Testis (tissue), 3 donors: ENCODE data around the gene ACTA2. TPM values are rescaled to one million over a fixed set of nuclear protein-coding genes. Genes with fewer than 3 reads are reported as not detected.

ENCODE experiments used
- DNase-seq: peaks from one replicate; pipeline ENCODE4 v3.0.0-alpha.2; 2019
- H3K27ac ChIP-seq, 2 donors: fragments of 200-600 bp; sonication (generic); one replicate each; pipeline ENCODE4 v1.5.1; 2019
- H3K27me3 ChIP-seq: fragments of 200-600 bp; sonication (generic); one replicate; pipeline ENCODE4 v1.5.1; 2019
- H3K36me3 ChIP-seq: fragments of 200-600 bp; sonication (generic); one replicate; pipeline ENCODE4 v1.5.1; 2017; ENCODE audit warnings: low read depth; ENCODE audit errors: missing control alignments
- H3K4me1 ChIP-seq: fragments of 200-600 bp; sonication (generic); one replicate; pipeline ENCODE4 v1.5.1; 2019
- H3K4me3 ChIP-seq, 2 donors: fragments of 200-600 bp; sonication (generic); one replicate each; pipeline ENCODE4 v1.5.1; 2017 to 2019
- H3K9me3 ChIP-seq: fragments of 200-600 bp; sonication (generic); one replicate; pipeline ENCODE4 v1.5.1; 2017
- POLR2A ChIP-seq: fragments of 450-650 bp; IDR thresholded peaks from one replicate; pipeline ENCODE4 v1.6.1; 2017; ENCODE audit warnings: antibody characterized with exemption, mild to moderate bottlenecking, moderate library complexity
- WGBS, 2 donors: methylation state at CpG; one replicate each; pipeline ENCODE4 v1.1.5; 2018; 5-methylcytosine and 5-hydroxymethylcytosine counted together
- intact Hi-C: fragments of 100-400 bp; cut with DNase I; formaldehyde crosslinking; loops from one replicate; pipeline ENCODE4 v1.15.1; 2023; ENCODE audit warnings: low total_unique reads
- polyA plus RNA-seq: library from polyadenylated mRNA; stranded (reverse); fragments of 350-450 nt; fragmentation: Illumina TruSeq; extraction: RNeasy Lipid Tissue Mini Kit (QIAGEN cat#74804); gene quantifications from one replicate; pipeline ENCODE4 v1.2.3, GENCODE V29; 2014; ENCODE audit warnings: low read depth, low replicate concordance; ENCODE audit not compliant: insufficient read depth
- total RNA-seq, 2 donors: library from RNA; depleted of rRNA; stranded (reverse); fragments of >200 nt; gene quantifications; one replicate each; pipeline ENCODE4 v1.2.3, GENCODE V29; 2016
- TF ChIP-seq, protein P1 (sequence below), 3 experiments: fragments of 450-650 bp in 2 of 3; fragments of 200-600 bp in 1 of 3; sonication (generic) in 1 of 3; IDR thresholded peaks; one replicate each; pipeline ENCODE4 v1.5.1; 2016 to 2019; ENCODE audit warnings: antibody characterized with exemption in 3 of 3, mild to moderate bottlenecking in 2 of 3, moderate library complexity in 1 of 3

Gene ACTA2
- total and polyA plus RNA-seq, 3 donors from 2014 or later, result 398 to 939 (median 527) TPM

DNA sequence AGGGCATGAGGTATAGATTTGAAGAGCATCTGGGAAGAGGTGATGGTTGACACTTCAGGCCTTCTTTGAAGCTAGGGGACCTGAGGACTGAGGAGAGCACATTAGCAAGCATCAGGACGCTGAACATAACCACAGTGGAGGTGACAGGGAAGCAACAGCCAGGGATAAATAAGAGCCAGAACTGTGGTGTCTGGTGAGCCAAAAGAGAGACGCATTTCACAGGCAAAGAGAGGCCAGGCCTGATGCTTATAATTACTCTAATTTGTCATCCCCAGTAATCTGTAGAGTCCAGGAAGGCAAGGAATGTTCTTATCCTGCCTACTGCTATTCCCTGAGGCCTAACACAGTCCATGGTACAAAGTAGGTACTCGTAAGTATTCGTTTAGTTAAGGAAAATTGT is 27.7 kb upstream of the ACTA2 start:
- intact Hi-C loops, result no loop called here
- peak overlapping the region; percentile 46 to 79 for H3K27ac ChIP-seq

DNA sequence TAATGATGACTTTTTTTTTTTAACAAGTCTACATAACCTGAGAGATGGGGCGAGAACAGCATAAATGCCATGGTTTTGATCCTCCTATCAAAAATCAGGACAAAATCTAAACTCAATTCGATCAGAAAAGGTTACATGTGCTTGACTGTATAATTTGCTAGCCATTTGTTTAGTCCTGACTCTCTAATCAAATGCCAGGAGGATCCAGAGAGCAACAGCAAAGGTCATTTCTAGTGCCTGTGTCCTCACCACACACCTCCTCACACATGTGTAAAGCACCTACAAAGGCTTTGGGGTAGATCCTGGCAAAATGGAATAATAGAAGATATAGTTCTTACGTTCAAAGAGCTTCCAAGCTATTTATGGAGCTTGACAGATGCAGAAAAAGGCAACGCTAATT is 27.0 kb upstream of the ACTA2 start:
- no peak for TF ChIP-seq POLR2A
- TF ChIP-seq, protein P1, sequence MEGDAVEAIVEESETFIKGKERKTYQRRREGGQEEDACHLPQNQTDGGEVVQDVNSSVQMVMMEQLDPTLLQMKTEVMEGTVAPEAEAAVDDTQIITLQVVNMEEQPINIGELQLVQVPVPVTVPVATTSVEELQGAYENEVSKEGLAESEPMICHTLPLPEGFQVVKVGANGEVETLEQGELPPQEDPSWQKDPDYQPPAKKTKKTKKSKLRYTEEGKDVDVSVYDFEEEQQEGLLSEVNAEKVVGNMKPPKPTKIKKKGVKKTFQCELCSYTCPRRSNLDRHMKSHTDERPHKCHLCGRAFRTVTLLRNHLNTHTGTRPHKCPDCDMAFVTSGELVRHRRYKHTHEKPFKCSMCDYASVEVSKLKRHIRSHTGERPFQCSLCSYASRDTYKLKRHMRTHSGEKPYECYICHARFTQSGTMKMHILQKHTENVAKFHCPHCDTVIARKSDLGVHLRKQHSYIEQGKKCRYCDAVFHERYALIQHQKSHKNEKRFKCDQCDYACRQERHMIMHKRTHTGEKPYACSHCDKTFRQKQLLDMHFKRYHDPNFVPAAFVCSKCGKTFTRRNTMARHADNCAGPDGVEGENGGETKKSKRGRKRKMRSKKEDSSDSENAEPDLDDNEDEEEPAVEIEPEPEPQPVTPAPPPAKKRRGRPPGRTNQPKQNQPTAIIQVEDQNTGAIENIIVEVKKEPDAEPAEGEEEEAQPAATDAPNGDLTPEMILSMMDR (IDR thresholded peaks at IDR 0.05), result no peak
- H3K4me1 ChIP-seq, result peaks cover 36% of the 10 kb centered on the region
- no peaks in the 10 kb centered on the region for H3K27me3 ChIP-seq
- H3K9me3 ChIP-seq, result no peaks in the 10 kb centered on the region
- peak overlapping the region; percentile 46 to 79 for H3K27ac ChIP-seq
- no peaks in the 10 kb centered on the region for H3K36me3 ChIP-seq
- 72 to 74% methylated on average over 4 of the region's 4 CpGs for WGBS, 2 donors
- no peak for DNase-seq
- no peak overlapping the region for H3K4me3 ChIP-seq
- intact Hi-C loops, result no loop called here

More for the DNA sequence above, 27.7 kb upstream of the ACTA2 start:
- no peak for DNase-seq
- TF ChIP-seq POLR2A, result no peak
- TF ChIP-seq, protein P1 (IDR thresholded peaks at IDR 0.05), result no peak
- Histone ChIP-seq H3K4me1 (peaks cover 36% of the 10 kb centered on the region), H3K9me3 (no peaks in the 10 kb centered on the region), H3K27me3 (no peaks in the 10 kb centered on the region), H3K4me3 (no peak overlapping the region), H3K36me3 (no peaks in the 10 kb centered on the region)
- WGBS, 2 donors, result 65 to 68% methylated on average over 4 of the region's 4 CpGs

DNA sequence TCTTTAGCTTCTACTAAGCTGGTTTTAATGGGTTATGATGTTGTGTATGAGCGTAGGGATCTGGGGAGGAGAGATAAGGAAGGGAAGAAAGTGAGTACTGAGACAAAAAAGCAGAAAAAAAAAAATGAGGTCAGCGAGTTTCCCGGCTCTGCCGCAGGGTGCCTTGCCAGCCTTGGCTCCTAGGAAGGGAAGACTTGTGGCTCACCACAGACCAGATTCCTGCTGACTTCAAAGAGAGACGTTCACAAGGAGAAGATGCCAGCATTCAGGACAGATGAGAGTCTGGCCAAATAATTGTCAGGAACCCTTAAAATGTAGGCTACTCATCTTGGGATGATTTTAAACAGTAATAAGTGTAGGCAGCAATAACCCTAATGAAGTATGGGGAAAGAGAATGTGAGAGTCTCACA is 26.6 kb upstream of the ACTA2 start:
- peak; percentile 39 for DNase-seq
- WGBS, 2 donors, result 33 to 39% methylated on average over 5 of the region's 5 CpGs

GRCh38 chr10:88978463-88978862 is 25.9 kb upstream of the ACTA2 start:
- 87 to 93% methylated on average over 2 of the region's 2 CpGs for WGBS, 2 donors
- Histone ChIP-seq H3K27me3 (no peaks in the 10 kb centered on the region), H3K4me1 (peaks cover 39% of the 10 kb centered on the region), H3K4me3 (no peak overlapping the region), H3K36me3 (no peaks in the 10 kb centered on the region), H3K27ac (peak overlapping the region; percentile 60 to 79), H3K9me3 (no peaks in the 10 kb centered on the region)
- intact Hi-C loops, result no loop called here
- TF ChIP-seq, protein P1 (IDR thresholded peaks at IDR 0.05), result no peak
- no peak for TF ChIP-seq POLR2A
- DNase-seq, result no peak

More for the DNA sequence above, 26.6 kb upstream of the ACTA2 start:
- no peak overlapping the region for H3K4me3 ChIP-seq
- TF ChIP-seq, protein P1 (IDR thresholded peaks at IDR 0.05), result no peak
- no peak for TF ChIP-seq POLR2A
- H3K4me1 ChIP-seq, result peaks cover 36% of the 10 kb centered on the region
- H3K27ac ChIP-seq, result peak overlapping the region; percentile 60 to 79
- intact Hi-C loops, result no loop called here
- H3K27me3 ChIP-seq, result no peaks in the 10 kb centered on the region
- no peaks in the 10 kb centered on the region for H3K9me3 ChIP-seq
- H3K36me3 ChIP-seq, result no peaks in the 10 kb centered on the region

- intact Hi-C loops, result no loop called here
- no peaks in the 10 kb centered on the region for H3K36me3 ChIP-seq
- H3K4me3 ChIP-seq, result peak overlapping the region; percentile 25 to 36
- peak overlapping the region; percentile 57 to 77 for H3K27ac ChIP-seq
- WGBS, 2 donors, result 66 to 72% methylated on average over 3 of the region's 3 CpGs
- H3K4me1 ChIP-seq, result peaks cover 26% of the 10 kb centered on the region
- no peak for TF ChIP-seq POLR2A
- TF ChIP-seq, protein P1 (IDR thresholded peaks at IDR 0.05), result no peak
- no peak for DNase-seq
- no peaks in the 10 kb centered on the region for H3K27me3 ChIP-seq
- H3K9me3 ChIP-seq, result no peaks in the 10 kb centered on the region
These were observed 22.8 kb upstream of the ACTA2 start for GRCh38 chr10:88975377-88975720.
